ENCODE results near the gene GTF3A. TPM values are rescaled to one million over a fixed set of nuclear protein-coding genes. Genes with fewer than 3 reads are reported as not detected.

GTF3A gene
- total RNA-seq, 1 donor from 2014 or later, result 284 TPM

GRCh38 chr13:27474751-27475268, 50.4 kb downstream of the GTF3A start:
- Mint-ChIP-seq H3K27me3 (peaks cover 2% of the 10 kb centered on the region), H3K36me3 (ENCODE audit: low read depth) (no peaks in the 10 kb centered on the region), H3K27ac (no peak overlapping the region)

DNA sequence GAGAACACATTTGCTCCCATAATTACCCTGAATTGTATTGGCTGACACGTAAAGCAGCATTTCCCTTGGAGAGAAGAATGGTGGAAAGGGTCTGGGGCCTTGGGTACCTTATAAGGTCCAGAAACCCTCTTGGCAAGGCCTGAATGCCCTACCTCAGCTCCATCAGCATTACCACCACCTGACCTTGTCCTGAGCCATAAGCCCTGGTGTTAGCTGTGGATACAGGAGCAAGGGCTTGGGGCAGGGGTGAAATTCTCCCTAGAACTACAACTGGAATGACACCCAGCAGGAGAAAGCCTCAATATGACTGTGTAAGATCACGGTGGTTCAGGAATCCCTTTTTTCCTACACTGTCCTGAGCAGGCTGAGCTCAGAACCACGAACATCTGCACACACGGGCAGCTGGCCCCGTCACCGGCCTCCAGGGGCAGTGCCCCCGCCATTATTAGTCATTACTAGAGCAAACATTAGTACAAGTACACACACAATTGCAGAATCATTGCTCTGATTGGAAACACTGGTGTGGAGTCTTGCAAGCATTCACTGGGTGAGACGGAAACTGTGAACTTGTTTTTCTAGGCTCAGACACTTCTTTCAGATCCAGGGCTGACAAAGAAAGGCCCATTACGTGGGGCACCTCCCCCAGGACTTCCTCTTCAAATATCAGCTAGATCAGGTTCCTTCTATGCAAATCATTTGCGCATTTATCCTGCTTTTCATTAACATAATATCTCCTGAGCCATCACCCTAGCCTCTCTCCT, 52.7 kb downstream of the GTF3A start:
- intact Hi-C loops (cut with micrococcal nuclease), result no loop called here
- H3K27ac Mint-ChIP-seq, result no peak overlapping the region
- no peak overlapping the region for H3K4me3 Mint-ChIP-seq
- DNase-seq, result no peak
- H3K36me3 Mint-ChIP-seq (ENCODE audit: low read depth), result no peaks in the 10 kb centered on the region
- peaks cover 12% of the 10 kb centered on the region for H3K4me1 Mint-ChIP-seq
- no peaks in the 10 kb centered on the region for H3K9me3 Mint-ChIP-seq
- H3K27me3 Mint-ChIP-seq, result no peaks in the 10 kb centered on the region

More at GRCh38 chr13:27474751-27475268, 50.4 kb downstream of the GTF3A start:
- no peak overlapping the region for H3K4me3 Mint-ChIP-seq
- H3K4me1 Mint-ChIP-seq, result peaks cover 12% of the 10 kb centered on the region
- no peak for DNase-seq
- intact Hi-C loops (cut with micrococcal nuclease), result no loop called here
- no peaks in the 10 kb centered on the region for H3K9me3 Mint-ChIP-seq

- Mint-ChIP-seq H3K36me3 (ENCODE audit: low read depth) (no peaks in the 10 kb centered on the region), H3K9me3 (no peaks in the 10 kb centered on the region), H3K4me3 (no peak overlapping the region), H3K27ac (no peak overlapping the region), H3K4me1 (peaks cover 16% of the 10 kb centered on the region), H3K27me3 (no peaks in the 10 kb centered on the region)
- DNase-seq, result peak; percentile 80
- intact Hi-C loops (cut with micrococcal nuclease), result loop anchor here (2.0 kb wide), 1 partner anchor 345 kb away; no protein-coding TSS in a partner anchor
These were observed 57.3 kb downstream of the GTF3A start for GRCh38 chr13:27481766-27482165.

- intact Hi-C loops (cut with micrococcal nuclease), result no loop called here
- Mint-ChIP-seq H3K27ac (no peak overlapping the region), H3K4me1 (peaks cover 9% of the 10 kb centered on the region), H3K9me3 (no peaks in the 10 kb centered on the region), H3K36me3 (ENCODE audit: low read depth) (no peaks in the 10 kb centered on the region), H3K4me3 (no peak overlapping the region), H3K27me3 (no peaks in the 10 kb centered on the region)
- DNase-seq, result no peak
These were observed 58.6 kb downstream of the GTF3A start for GRCh38 chr13:27482983-27483382.

- peaks cover 6% of the 10 kb centered on the region for H3K4me1 Mint-ChIP-seq
- no peak overlapping the region for H3K4me3 Mint-ChIP-seq
- no peak overlapping the region for H3K27ac Mint-ChIP-seq
- intact Hi-C loops (cut with micrococcal nuclease), result no loop called here
- H3K9me3 Mint-ChIP-seq, result no peaks in the 10 kb centered on the region
- no peak for DNase-seq
- no peaks in the 10 kb centered on the region for H3K36me3 Mint-ChIP-seq (ENCODE audit: low read depth)
- no peaks in the 10 kb centered on the region for H3K27me3 Mint-ChIP-seq
These were observed 59.0 kb downstream of the GTF3A start for GRCh38 chr13:27483421-27483820.

Other genes starting within 250 kb of the GTF3A start
- gene RPL21, start 173.1 kb upstream of the GTF3A start, total RNA-seq, result 1,100 and 1,185 TPM in 2 replicates
- 1.8 and 2.8 TPM in 2 replicates for gene RASL11A, start 153.8 kb upstream of the GTF3A start, total RNA-seq
- 28.8 and 30.4 TPM in 2 replicates for gene MTIF3, start 25.9 kb downstream of the GTF3A start, total RNA-seq
- 4.1 and 4.3 TPM in 2 replicates for gene LNX2, start 195.9 kb downstream of the GTF3A start, total RNA-seq
- 134 and 140 TPM in 2 replicates for gene POLR1D, start 197.3 kb downstream of the GTF3A start, total RNA-seq

All from activated CD4-positive, alpha-beta T cell treated with anti-CD3 and anti-CD28 coated beads, Interleukin-2, amount 10 ng/mL, durations not matched to agents 24 days and 14 days (primary cell).